HEK293 (cell line): ENCODE measurements around the gene DHRS4L2.
A peak's percentile ranks its signal among the peaks of the same experiment; 100 is the strongest.

Experiments
- GFI1B ChIP-seq: fragments of 450-650 bp; formaldehyde crosslinking; IDR thresholded peaks from 2 replicates; pipeline ENCODE4 v1.5.1; 2016; ENCODE audit warnings: missing biosample characterization, missing genetic modification characterization
- GLIS2 ChIP-seq: fragments of 450-650 bp; formaldehyde crosslinking; IDR thresholded peaks from 2 replicates; pipeline ENCODE4 v1.5.1; 2016; ENCODE audit warnings: missing biosample characterization, missing genetic modification characterization
- HOXA7 ChIP-seq: sonication (generic); formaldehyde crosslinking; IDR thresholded peaks from 2 replicates; pipeline ENCODE4 v1.8.1; 2022; ENCODE audit warnings: missing genetic modification reagents, borderline replicate concordance
- MEIS1 ChIP-seq: sonication (generic); formaldehyde crosslinking; IDR thresholded peaks from 2 replicates; pipeline ENCODE4 v1.8.1; 2022; ENCODE audit warnings: missing genetic modification reagents, mild to moderate bottlenecking, borderline replicate concordance
- OSR2 ChIP-seq: fragments of 450-650 bp; formaldehyde crosslinking; IDR thresholded peaks from 2 replicates; pipeline ENCODE4 v1.5.1; 2016; ENCODE audit warnings: missing biosample characterization, missing genetic modification characterization
- SALL2 ChIP-seq: fragments of 450-650 bp; formaldehyde crosslinking; IDR thresholded peaks from 2 replicates; pipeline ENCODE4 v1.5.0; 2017; ENCODE audit warnings: missing biosample characterization, mild to moderate bottlenecking, missing genetic modification characterization, borderline replicate concordance
- ZBTB17 ChIP-seq: fragments of 450-650 bp; formaldehyde crosslinking; IDR thresholded peaks from 2 replicates; pipeline ENCODE4 v1.5.1; 2016; ENCODE audit warnings: missing biosample characterization, missing genetic modification characterization
- ZFHX2 ChIP-seq: fragments of 450-650 bp; formaldehyde crosslinking; conservative IDR thresholded peaks from 2 replicates; pipeline ENCODE4 v1.5.1; 2016; ENCODE audit warnings: missing biosample characterization, missing genetic modification characterization
- ZFP3 ChIP-seq: fragments of 450-650 bp; formaldehyde crosslinking; IDR thresholded peaks from 2 replicates; pipeline ENCODE4 v1.5.1; 2016; ENCODE audit warnings: low read depth, missing biosample characterization, missing genetic modification characterization
- ZFP41 ChIP-seq: fragments of 450-650 bp; formaldehyde crosslinking; IDR thresholded peaks from 2 replicates; pipeline ENCODE4 v1.5.1; 2016; ENCODE audit warnings: missing biosample characterization, missing genetic modification characterization, borderline replicate concordance
- ZIC2 ChIP-seq: fragments of 450-650 bp; formaldehyde crosslinking; IDR thresholded peaks from 2 replicates; pipeline ENCODE4 v1.5.1; 2016; ENCODE audit warnings: missing biosample characterization, missing genetic modification characterization
- ZNF138 ChIP-seq: fragments of 450-650 bp; formaldehyde crosslinking; IDR thresholded peaks from 2 replicates; pipeline ENCODE4 v1.5.1; 2016; ENCODE audit warnings: missing biosample characterization, missing genetic modification characterization, borderline replicate concordance
- ZNF248 ChIP-seq: fragments of 450-650 bp; formaldehyde crosslinking; IDR thresholded peaks from 2 replicates; pipeline ENCODE4 v1.5.1; 2017; ENCODE audit warnings: missing biosample characterization, missing genetic modification characterization
- ZNF266 ChIP-seq: fragments of 450-650 bp; formaldehyde crosslinking; IDR thresholded peaks from 2 replicates; pipeline ENCODE4 v1.5.1; 2016; ENCODE audit warnings: missing biosample characterization, missing genetic modification characterization, low read depth
- ZNF350 ChIP-seq: fragments of 450-650 bp; formaldehyde crosslinking; IDR thresholded peaks from 2 replicates; pipeline ENCODE4 v1.5.0; 2017; ENCODE audit warnings: missing biosample characterization, mild to moderate bottlenecking, missing genetic modification characterization
- ZNF37A ChIP-seq: fragments of 450-650 bp; IDR thresholded peaks from 2 replicates; pipeline ENCODE4 v1.5.1; 2018; ENCODE audit warnings: missing biosample characterization, missing genetic modification characterization
- ZNF473 ChIP-seq: fragments of 450-650 bp; formaldehyde crosslinking; IDR thresholded peaks from 2 replicates; pipeline ENCODE4 v1.5.1; 2017; ENCODE audit warnings: missing biosample characterization, missing genetic modification characterization
- ZNF514 ChIP-seq: fragments of 450-650 bp; formaldehyde crosslinking; IDR thresholded peaks from 2 replicates; pipeline ENCODE4 v1.5.1; 2016; ENCODE audit warnings: missing biosample characterization, missing genetic modification characterization
- ZNF549 ChIP-seq: fragments of 450-650 bp; IDR thresholded peaks from 2 replicates; pipeline ENCODE4 v1.5.1; 2018; ENCODE audit warnings: missing biosample characterization, missing genetic modification characterization, mild to moderate bottlenecking, inconsistent platforms, moderate library complexity
- ZNF571 ChIP-seq: fragments of 450-650 bp; formaldehyde crosslinking; IDR thresholded peaks from 2 replicates; pipeline ENCODE4 v1.5.0; 2017; ENCODE audit warnings: missing biosample characterization, missing genetic modification characterization
- ZNF600 ChIP-seq: fragments of 450-650 bp; formaldehyde crosslinking; IDR thresholded peaks from 2 replicates; pipeline ENCODE4 v1.5.1; 2016; ENCODE audit warnings: missing biosample characterization, missing genetic modification characterization
- ZNF707 ChIP-seq: fragments of 450-650 bp; formaldehyde crosslinking; IDR thresholded peaks from 2 replicates; pipeline ENCODE4 v1.5.1; 2016; ENCODE audit warnings: missing biosample characterization, missing genetic modification characterization
- ZNF776 ChIP-seq: fragments of 450-650 bp; formaldehyde crosslinking; IDR thresholded peaks from 2 replicates; pipeline ENCODE4 v1.5.0; 2017; ENCODE audit warnings: missing biosample characterization, missing genetic modification characterization, borderline replicate concordance
- ZNF777 ChIP-seq: fragments of 450-650 bp; formaldehyde crosslinking; IDR thresholded peaks from 2 replicates; pipeline ENCODE4 v1.5.1; 2017; ENCODE audit warnings: missing biosample characterization, missing genetic modification characterization, borderline replicate concordance
- ZNF791 ChIP-seq: fragments of 450-650 bp; formaldehyde crosslinking; IDR thresholded peaks from 2 replicates; pipeline ENCODE4 v1.5.1; 2016; ENCODE audit warnings: missing biosample characterization, missing genetic modification characterization
- ZNF830 ChIP-seq: fragments of 450-650 bp; IDR thresholded peaks from 2 replicates; pipeline ENCODE4 v1.5.0; 2018; ENCODE audit warnings: missing biosample characterization, missing genetic modification characterization, low read depth, mild to moderate bottlenecking, moderate library complexity
- ZNF837 ChIP-seq: fragments of 450-650 bp; formaldehyde crosslinking; IDR thresholded peaks from 2 replicates; pipeline ENCODE4 v1.5.1; 2016; ENCODE audit warnings: missing biosample characterization, missing genetic modification characterization
- ZSCAN18 ChIP-seq: fragments of 450-650 bp; formaldehyde crosslinking; IDR thresholded peaks from 2 replicates; pipeline ENCODE4 v1.5.1; 2016; ENCODE audit warnings: missing biosample characterization, missing genetic modification characterization
- TF ChIP-seq, protein P1 (sequence below): IDR thresholded peaks from 2 replicates; pipeline ENCODE4 v1.6.1; 2011; ENCODE audit warnings: mild to moderate bottlenecking, low read depth, low read length, borderline replicate concordance
- TF ChIP-seq, protein P2 (sequence below): fragments of 450-650 bp; formaldehyde crosslinking; IDR thresholded peaks from 2 replicates; pipeline ENCODE4 v1.5.0; 2017; ENCODE audit warnings: missing biosample characterization, missing genetic modification characterization, borderline replicate concordance
- TF ChIP-seq, protein P3 (sequence below): fragments of 450-650 bp; formaldehyde crosslinking; IDR thresholded peaks from 2 replicates; pipeline ENCODE4 v1.5.1; 2017; ENCODE audit warnings: missing biosample characterization, missing genetic modification characterization
- TF ChIP-seq, protein P4 (sequence below): fragments of 450-650 bp; formaldehyde crosslinking; IDR thresholded peaks from 2 replicates; pipeline ENCODE4 v1.5.1; 2016; ENCODE audit warnings: missing biosample characterization, missing genetic modification characterization

The DHRS4L2 gene

GRCh38 chr14:24051789-24052655 lies 63.3 kb downstream of the DHRS4L2 start, which contains the start of gene CARMIL3 (continued):
- TF ChIP-seq ZNF514 (tag by site-specific recombination) (no peak), ZSCAN18 (tag by site-specific recombination) (no peak), ZFP41 (tag by site-specific recombination) (no peak), ZNF473 (tag by site-specific recombination) (no peak), ZNF571 (tag by site-specific recombination) (no peak), ZNF600 (tag by site-specific recombination) (peak; percentile 83), ZNF830 (tag by site-specific recombination) (no peak), OSR2 (tag by site-specific recombination) (no peak), ZNF350 (tag by site-specific recombination) (no peak), ZNF707 (tag by site-specific recombination) (no peak), MEIS1 (CRISPR knock-in tag) (no peak), SALL2 (tag by site-specific recombination) (no peak), ZFHX2 (tag by site-specific recombination) (no peak), ZBTB17 (tag by site-specific recombination) (peak; percentile 70), ZNF776 (tag by site-specific recombination) (no peak), ZFP3 (tag by site-specific recombination) (no peak), GLIS2 (peak; percentile 55; the same call in 1 of the 2 replicates), ZNF837 (tag by site-specific recombination) (no peak), ZIC2 (peak; percentile 76), ZNF37A (tag by site-specific recombination) (no peak), ZNF791 (tag by site-specific recombination) (no peak), ZNF777 (tag by site-specific recombination) (no peak; the same call in 1 of the 2 replicates), ZNF138 (tag by site-specific recombination) (no peak), ZNF266 (tag by site-specific recombination) (no peak), GFI1B (tag by site-specific recombination) (no peak), HOXA7 (CRISPR knock-in tag) (no peak), ZNF549 (tag by site-specific recombination) (no peak), ZNF248 (tag by site-specific recombination) (no peak)
- TF ChIP-seq, protein P1, sequence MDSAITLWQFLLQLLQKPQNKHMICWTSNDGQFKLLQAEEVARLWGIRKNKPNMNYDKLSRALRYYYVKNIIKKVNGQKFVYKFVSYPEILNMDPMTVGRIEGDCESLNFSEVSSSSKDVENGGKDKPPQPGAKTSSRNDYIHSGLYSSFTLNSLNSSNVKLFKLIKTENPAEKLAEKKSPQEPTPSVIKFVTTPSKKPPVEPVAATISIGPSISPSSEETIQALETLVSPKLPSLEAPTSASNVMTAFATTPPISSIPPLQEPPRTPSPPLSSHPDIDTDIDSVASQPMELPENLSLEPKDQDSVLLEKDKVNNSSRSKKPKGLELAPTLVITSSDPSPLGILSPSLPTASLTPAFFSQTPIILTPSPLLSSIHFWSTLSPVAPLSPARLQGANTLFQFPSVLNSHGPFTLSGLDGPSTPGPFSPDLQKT, result no peak
- TF ChIP-seq, protein P2, sequence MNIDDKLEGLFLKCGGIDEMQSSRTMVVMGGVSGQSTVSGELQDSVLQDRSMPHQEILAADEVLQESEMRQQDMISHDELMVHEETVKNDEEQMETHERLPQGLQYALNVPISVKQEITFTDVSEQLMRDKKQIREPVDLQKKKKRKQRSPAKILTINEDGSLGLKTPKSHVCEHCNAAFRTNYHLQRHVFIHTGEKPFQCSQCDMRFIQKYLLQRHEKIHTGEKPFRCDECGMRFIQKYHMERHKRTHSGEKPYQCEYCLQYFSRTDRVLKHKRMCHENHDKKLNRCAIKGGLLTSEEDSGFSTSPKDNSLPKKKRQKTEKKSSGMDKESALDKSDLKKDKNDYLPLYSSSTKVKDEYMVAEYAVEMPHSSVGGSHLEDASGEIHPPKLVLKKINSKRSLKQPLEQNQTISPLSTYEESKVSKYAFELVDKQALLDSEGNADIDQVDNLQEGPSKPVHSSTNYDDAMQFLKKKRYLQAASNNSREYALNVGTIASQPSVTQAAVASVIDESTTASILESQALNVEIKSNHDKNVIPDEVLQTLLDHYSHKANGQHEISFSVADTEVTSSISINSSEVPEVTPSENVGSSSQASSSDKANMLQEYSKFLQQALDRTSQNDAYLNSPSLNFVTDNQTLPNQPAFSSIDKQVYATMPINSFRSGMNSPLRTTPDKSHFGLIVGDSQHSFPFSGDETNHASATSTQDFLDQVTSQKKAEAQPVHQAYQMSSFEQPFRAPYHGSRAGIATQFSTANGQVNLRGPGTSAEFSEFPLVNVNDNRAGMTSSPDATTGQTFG (tag by site-specific recombination), result no peak
- TF ChIP-seq, protein P3, sequence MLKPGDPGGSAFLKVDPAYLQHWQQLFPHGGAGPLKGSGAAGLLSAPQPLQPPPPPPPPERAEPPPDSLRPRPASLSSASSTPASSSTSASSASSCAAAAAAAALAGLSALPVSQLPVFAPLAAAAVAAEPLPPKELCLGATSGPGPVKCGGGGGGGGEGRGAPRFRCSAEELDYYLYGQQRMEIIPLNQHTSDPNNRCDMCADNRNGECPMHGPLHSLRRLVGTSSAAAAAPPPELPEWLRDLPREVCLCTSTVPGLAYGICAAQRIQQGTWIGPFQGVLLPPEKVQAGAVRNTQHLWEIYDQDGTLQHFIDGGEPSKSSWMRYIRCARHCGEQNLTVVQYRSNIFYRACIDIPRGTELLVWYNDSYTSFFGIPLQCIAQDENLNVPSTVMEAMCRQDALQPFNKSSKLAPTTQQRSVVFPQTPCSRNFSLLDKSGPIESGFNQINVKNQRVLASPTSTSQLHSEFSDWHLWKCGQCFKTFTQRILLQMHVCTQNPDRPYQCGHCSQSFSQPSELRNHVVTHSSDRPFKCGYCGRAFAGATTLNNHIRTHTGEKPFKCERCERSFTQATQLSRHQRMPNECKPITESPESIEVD (tag by site-specific recombination), result no peak
- TF ChIP-seq, protein P4, sequence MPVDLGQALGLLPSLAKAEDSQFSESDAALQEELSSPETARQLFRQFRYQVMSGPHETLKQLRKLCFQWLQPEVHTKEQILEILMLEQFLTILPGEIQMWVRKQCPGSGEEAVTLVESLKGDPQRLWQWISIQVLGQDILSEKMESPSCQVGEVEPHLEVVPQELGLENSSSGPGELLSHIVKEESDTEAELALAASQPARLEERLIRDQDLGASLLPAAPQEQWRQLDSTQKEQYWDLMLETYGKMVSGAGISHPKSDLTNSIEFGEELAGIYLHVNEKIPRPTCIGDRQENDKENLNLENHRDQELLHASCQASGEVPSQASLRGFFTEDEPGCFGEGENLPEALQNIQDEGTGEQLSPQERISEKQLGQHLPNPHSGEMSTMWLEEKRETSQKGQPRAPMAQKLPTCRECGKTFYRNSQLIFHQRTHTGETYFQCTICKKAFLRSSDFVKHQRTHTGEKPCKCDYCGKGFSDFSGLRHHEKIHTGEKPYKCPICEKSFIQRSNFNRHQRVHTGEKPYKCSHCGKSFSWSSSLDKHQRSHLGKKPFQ (tag by site-specific recombination), result no peak
